HG02852 (cell line): ENCODE data around the gene PLCL2.
A peak's percentile ranks its signal among the peaks of the same experiment; 100 is the strongest.

ENCODE experiments used
- ATAC-seq: cut with Tn5 transposase; IDR thresholded peaks from one replicate; pipeline ENCODE4 v1.9.1; 2021; ENCODE audit warnings: mild to moderate bottlenecking, moderate library complexity; ENCODE audit not compliant: unreplicated experiment

PLCL2 gene

DNA sequence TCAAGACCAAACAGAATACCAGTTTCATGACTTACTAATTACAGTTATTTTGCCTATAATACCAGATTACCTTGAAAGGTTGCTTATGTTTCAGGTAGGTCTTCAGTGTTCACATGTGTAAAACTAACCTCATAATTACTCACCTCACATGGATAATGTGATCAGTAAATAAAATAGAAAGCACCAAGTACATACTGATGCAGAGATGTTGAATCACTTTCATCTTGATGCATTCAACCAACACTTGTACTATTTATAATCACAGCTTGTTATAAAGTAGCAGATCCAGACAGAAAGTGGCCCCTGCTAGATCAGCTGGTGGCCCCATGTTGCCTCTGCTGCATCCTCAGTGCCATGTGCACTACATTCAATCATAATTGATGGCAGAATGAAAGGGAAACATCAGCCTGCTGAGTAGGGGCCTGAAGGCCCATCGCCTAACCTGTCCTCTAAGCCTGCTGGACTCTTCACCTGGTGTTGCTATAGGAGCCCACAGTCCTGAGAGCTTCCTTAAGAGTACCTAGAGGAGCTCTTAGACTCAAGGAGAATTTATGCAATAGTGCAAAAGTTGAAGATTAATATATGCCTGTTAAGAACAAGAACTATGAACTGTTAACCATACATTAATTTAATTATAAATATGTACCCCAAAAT is 154.3 kb downstream of the PLCL2 start:
- no peak for ATAC-seq

DNA sequence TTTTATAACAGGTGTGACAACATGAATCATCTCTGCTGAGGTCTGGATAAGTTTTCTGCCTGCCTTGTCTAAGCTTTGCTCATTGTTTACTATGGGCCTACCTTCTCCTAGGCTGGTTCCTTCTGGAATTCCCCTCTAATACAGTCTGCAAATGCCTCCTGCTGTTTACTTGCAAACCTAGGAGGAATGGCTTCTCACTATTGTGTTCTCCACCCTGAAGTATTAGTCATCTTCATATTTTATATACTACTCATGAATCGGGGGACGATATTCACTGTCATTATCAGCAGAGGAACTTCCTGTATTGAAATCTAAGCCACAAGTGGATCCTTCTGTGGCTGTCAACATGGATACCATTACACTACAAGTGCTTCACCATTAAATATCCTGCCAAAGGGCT is 154.8 kb downstream of the PLCL2 start:
- no peak for ATAC-seq

DNA sequence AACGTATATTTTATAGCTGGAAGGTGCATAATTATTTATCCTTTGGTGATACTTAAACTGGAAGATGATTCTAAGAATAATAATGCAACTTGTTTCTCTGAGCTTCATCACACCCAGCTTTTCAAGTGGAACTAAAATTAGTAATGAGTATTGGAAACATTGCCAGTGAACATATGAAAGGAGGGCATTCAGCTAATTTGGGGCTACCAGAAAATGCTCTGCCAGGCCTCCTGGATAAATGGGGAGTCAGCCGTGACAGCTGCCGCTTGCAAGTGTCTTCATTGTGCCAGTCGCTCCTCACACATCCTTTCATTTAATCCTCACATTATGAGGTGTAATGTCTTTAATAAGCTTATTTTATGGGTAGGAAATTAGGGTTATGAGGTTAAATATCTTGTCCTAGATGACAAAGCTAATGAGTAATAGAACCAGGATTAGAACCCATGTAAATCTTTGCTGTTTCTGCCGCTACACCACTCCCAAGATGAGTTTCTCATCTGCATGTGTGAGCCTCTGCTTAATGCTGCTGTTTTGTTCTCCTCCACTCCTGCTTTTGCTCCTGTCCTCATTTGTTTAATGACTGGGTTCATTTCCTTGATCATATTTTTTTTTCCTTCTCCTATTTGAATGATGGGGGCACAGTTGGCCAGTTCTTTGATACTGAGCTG is 155.7 kb downstream of the PLCL2 start:
- no peak for ATAC-seq

DNA sequence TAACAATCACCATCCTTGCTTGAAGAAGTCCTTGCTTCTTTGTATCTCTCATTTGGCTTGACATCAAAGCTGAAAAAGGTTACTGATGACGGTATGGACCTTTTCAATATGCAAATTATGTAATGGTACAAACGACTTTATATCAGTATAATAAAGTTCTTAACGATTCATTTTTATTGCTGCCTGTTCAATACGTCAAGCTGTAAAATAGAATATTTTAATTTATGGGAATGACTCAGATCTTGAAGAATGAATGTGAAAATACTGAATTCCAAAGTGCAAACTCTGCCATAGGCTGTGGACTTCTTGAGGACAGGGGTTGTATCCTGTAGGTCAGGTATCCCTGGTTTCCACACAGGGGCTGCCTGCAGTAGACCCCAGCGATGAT is 156.2 kb downstream of the PLCL2 start:
- no peak for ATAC-seq

DNA sequence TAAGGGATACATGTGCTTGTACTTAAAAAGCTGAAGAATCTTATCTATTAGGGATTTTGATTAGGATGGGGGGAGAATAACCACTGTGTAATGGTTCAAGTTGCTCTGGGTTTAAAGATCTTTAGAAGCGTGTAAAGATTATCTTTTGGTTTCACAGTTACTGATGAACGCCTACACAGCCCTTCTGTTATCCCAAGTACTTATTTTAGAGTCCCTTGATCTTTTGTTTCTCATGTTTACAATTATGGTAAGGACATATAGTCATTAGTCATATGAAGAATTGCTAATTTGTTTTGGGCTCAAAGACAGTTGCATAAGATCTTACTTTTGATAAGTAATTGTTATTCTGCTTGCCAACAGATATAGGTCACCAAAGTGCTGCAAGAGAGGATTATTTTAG is 160.1 kb downstream of the PLCL2 start:
- peak; percentile 94 for ATAC-seq

DNA sequence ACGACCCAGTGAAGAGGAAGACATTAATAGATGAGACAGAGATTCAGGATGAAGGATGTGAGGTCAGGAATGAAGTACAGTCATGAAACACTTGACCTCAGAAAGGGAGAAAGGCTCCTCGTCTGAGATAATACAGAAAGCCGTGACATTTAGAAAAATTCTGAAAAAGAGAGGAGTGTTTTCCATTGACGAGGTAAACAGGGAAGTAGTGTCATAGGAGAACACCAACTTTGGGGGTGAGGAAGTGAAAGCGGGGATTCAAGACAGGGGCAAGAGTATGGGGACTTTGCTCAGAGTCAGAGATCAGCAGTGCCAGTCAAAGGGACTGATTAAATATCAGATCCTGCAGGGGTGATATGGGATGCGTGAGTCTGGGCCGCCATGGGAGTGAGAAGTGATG is 160.9 kb downstream of the PLCL2 start:
- no peak for ATAC-seq

DNA sequence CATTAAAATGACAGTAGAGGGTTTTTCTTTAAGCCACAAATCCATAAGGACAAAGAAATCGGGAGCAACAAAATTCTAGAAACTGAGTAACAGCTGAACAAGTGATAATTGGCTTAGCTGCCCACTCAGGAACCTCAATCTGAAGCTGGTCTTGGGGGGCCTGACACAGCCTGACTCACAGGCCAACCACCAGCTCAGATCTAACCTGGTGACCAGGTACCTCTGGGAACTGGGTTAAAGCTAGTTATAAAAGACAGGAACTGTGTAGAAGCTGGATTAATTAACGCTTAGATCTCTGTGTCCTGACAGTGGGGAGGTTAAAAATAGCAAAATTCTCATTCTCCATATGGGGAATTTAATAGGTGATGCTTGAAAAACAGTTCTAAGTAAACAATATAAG is 161.9 kb downstream of the PLCL2 start:
- no peak for ATAC-seq

DNA sequence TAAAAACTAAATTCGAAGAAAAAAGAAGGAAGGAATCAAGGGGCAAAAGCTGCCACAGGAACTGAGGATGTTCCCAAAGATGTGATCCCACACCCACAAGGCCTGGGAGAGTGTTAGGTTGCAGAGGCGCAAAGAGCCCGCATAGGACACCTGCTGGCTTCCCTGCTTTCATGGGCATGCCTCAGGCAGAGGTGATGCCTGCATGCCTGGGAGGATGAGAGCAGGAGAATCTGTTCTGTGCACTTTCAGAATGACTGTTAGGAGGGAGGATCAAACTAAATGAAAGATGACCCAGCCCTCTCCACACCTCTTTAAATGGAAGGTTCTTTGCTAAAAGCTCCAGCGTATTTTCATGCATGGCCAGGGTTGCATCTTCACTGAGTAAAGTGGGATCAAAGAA is 162.4 kb downstream of the PLCL2 start:
- no peak for ATAC-seq

DNA sequence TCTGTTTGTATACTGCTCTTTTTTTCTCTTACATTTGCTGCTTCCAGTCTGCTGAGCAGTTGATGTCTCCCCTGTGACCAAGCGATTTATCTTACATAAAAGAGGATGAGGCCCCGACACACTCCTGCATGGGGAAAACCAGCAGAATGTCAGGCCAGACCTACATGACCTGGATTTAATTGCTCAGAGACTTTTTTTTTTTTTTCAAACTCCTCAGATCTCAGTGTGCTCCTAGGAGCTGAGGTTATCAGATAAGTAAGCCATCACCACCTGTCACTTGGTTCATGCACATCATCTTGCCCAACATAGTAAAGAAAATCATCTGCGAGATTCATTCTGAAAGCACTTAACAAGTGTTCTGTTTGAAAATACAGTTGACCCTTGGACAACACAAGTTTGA is 163.1 kb downstream of the PLCL2 start:
- no peak for ATAC-seq

DNA sequence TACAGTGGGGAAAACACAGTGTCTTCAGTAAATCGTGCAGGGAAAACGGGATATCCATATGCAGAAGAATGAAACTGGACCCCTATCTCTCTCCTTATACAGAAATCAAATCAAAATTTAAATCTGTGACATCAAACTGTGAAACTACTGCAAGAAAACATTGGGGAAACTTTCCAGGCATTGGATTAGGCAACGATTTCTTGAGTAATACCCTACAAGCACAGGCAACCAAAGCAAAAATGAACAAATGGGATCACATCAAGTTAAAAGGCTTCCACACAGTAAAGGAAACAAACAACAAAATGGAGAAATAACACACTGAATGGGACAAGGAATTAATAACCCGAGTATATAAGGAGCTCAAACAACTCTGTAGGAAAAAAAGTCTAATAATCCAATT is 165.3 kb downstream of the PLCL2 start:
- no peak for ATAC-seq

DNA sequence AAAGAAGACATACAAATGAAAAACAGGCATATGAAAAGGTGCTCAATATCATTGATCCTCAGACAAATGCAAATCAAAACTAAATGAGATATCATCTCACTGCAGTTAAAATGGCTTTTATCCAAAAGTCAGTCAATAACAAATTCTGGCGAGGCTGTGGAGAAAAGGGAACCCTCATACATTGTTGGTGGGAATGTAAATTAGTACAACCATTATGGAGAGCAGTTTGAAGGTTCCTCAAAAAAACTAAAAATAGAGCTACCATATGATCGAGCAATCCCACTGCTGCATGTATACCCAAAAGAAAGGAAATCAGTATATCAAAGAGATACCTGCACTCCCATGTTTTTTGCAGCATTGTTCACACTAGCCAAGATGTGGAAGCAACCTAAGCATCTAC is 165.8 kb downstream of the PLCL2 start:
- ATAC-seq, result no peak

DNA sequence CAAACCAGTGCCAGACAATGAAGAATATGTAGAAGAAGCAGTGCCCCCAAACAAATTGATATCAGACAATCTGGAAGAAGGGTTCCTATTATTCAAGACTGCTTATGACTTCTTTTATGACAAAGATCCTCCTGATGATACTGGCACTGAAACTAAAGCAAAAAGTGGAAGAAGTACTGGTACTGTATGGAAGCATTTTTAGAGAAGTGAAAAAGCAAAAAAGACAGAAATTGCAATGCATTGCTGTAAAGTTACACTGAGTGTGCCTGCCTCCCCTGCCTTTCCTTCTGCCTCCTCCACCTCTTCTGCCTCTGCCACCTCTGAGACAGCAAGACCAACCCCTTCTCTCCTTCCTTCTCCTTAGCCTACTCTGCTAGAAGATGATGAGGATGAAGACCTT is 167.6 kb downstream of the PLCL2 start:
- peak; percentile 58 for ATAC-seq

DNA sequence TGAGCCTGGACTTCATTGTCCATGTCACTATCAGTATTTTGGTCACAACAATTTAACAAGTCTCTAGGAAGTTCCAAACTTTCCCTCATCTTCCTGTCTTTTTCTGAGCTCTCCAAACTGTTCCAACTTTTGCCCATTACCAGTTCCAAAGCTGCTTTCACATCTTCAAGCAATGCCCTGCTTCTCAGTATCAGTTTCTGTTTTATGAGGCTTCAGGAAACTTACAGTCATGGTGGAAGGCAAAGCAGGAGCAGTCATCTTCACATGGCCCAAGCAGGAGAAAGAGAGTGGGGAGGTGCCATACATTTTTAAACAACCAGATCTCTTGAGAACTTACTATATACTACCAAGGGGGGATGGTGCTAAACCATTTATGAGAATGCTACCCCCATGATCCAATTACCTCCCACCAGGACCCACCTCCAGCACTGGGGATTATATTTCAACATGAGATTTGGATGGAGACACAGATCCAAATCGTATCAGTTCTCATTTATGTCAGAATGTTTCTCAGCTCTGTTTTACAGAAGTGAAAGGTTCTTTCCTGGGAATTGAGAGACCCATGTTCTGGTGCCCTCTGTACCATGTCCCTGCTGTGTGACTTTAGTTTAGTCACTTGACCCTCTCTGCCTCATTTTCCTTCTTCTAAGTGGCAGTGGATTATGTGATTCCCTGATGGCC is 169.7 kb downstream of the PLCL2 start:
- ATAC-seq, result no peak

DNA sequence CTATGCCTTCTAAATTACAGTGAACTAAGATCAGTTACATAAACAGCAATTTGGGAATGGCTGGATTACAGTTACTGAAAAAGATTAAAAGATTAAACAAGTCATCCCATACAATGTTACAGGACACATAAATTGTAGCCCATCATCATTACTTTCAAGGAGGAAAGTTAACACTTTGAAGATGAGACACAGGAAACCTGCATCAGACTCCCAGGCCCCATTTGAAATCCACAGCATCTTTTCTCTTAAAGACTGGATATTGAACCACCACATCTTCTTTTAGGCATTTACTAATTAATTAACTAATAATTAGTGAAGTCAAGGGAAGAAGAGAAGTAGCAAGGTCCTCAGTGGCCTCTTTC is 170.2 kb downstream of the PLCL2 start:
- ATAC-seq, result peak; percentile 5

DNA sequence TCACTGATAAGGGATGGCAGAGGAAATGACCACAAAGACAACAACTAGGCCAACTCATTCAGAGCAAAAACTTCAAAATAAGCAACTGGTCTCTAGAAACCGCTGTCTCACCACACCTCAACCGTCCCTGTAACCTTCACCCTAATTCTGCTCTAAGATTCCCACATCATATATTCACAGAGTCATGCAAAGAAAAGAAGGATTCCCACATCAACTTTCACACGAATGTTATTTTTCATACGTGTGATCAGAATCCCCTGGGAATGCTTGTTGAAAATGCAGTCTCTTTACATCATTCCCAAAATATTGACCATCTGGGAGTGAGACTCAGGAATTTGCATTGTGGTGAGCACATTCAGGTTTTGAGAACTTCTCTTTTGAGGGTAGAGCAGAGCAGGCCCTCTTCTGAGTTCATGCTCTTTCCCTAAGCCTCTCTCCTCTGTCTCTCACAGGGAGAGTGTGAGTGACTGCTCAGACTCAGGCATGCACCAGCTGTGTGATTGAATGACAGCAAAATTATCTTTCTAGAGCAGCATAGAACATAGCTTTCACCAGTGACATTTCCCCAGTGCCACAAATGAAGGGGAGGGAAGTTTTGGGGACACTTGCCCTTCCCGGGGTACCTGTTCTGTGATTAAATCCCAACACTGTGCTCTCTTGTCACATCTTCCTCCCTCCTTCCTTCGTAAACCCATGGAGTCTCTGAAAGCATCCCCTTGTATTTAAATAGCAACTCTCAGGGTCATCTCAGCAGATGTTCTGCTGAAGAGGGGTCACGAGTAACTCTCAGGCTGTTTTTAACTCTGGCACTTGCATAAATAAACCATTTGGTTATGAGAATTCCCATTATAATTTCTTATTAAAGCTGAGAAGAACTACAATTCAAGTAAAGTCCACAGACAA is 170.9 kb downstream of the PLCL2 start:
- ATAC-seq, result peak; percentile 73

DNA sequence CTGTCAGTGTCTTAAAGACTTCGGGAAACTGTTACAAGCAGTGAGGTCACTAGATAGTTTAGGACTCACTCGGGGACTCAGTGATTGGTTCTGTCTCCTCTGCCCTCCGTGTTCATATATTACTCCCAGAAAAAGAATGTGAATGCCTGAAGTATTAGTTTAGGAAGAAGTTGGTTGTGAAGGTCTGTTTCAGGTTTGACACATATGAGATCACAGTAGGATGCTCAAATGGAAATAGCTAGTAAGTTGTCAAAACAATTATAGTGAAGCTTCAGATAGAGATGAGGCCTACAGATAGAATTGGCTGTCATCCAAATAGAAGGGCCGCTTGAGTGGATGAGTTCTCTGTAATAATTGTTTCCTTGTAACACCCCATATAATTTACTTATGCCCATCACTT is 172.6 kb downstream of the PLCL2 start:
- no peak for ATAC-seq

DNA sequence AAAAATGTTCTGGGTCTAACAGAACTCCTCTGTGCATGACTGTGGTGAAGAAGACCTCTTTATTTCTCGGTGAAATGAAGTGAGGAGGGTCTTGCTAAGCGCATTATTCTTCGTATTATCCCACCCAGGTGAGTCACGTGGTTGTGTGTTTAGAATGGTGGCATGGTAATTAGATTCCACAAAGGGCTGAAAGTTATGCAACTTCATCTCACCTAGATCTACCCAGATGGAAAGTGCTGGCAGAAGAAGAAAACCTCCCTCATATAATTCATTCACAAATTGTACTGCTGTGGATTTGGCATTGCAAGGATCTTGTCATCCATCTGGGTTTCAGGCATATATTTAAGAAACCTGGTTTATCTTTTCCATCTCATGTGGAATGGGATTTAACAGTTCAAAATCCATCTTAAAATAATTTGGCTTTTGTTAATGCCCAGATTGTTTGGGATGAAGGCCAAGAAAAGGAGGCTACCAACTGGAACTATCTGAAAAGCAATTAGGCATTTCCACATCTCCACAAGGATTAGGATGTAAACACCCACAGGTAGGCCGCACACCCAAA is 175.3 kb downstream of the PLCL2 start:
- no peak for ATAC-seq

DNA sequence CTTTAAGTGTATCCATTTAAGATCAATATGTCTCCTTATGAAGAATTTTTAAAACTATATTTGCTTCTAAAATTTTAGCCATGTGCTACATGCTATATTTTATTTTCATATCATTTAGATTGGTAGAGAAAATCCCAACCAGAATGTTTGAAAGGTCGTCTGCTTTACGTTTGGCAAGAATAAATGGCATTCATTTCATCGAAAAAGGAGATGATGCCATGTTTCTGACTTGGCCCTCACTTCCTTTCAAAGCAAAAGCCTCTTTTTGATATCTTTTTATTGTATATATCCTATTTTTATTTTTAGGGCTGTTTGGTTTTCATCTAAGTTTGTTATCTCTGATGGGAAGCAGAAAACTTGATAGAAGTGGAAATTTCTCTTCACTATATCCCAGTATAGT is 176.2 kb downstream of the PLCL2 start:
- no peak for ATAC-seq

DNA sequence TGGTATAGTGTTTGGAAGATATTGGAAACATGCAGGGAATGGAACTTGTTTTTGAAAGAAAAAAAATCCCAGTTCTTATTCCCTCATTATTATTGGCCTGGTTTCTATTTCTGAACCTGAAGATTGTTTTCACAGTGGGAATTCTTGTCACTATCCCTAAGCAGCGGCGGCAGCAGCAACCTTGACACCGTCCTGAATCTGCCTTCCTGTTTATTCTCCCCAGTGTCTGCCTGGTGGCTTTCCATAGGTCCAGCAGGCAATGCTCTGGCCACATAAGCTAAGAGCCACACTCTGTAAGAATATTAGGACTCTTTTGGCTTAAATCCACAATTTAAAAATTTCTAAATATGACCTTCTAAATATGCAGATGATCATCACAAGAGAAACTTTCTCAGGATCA is 178.0 kb downstream of the PLCL2 start:
- no peak for ATAC-seq

DNA sequence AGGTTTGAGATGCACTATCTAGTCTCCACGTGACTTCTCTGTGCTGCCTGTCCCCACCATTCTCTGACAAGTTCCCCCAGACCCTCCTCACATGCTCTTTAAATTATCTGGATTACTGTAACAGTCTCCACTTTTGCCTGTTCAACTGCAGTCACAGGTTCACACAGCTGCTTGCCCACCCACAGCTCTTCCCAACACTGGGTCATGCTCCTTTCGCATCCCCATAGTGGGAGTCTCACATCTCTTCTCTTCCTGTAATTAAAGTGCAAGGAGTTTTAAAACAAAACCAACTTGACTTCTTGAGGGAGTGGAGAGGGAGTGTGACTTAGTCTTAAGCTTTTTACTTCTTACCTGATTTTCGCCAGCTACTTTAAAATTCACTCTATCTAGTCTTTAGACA is 178.8 kb downstream of the PLCL2 start:
- ATAC-seq, result no peak

DNA sequence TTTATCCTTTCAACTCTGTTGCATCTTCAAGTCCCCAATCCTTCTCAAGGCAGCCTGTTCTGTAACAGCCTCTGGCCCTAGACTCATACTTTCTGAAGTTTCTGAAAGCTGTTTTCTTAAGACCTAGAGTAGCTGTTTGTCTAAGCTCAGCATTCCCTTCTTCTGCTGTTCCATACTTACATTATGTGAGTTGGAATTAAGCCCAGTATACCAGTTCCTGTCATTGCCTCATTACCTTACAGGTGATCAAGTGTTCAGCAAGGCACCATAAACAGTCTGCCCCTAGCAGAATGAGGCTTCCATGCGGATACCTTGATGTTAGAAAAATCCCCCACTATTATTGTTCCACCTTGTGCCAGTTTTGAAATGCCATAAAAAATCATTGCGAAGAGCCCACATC is 180.6 kb downstream of the PLCL2 start:
- no peak for ATAC-seq
